Neural crest cell (in vitro differentiated cells): Measurements from ENCODE around the gene RBM27. TPM values are rescaled to one million over a fixed set of nuclear protein-coding genes. Genes with fewer than 3 reads are reported as not detected.

ENCODE experiments used
- DNase-seq: peaks from one replicate; pipeline ENCODE4 v3.0.0; 2021; ENCODE audit warnings: low read depth, mixed read lengths, low spot score
- H3K27ac Mint-ChIP-seq: one replicate; pipeline ENCODE4 v1.8.0; 2021; ENCODE audit warnings: mild to moderate bottlenecking, mixed read lengths; ENCODE audit not compliant: unreplicated experiment
- H3K27me3 Mint-ChIP-seq: 2 replicates; pipeline ENCODE4 v1.8.0; 2021; ENCODE audit warnings: low read depth, mild to moderate bottlenecking, mixed read lengths
- H3K36me3 Mint-ChIP-seq: 2 replicates; pipeline ENCODE4 v1.8.0; 2021; ENCODE audit warnings: low read depth, mild to moderate bottlenecking, mixed read lengths
- H3K4me1 Mint-ChIP-seq: 2 replicates; pipeline ENCODE4 v1.8.0; 2021; ENCODE audit warnings: mixed read lengths
- H3K4me3 Mint-ChIP-seq: one replicate; pipeline ENCODE4 v1.8.0; 2021; ENCODE audit warnings: mild to moderate bottlenecking, mixed read lengths
- H3K9me3 Mint-ChIP-seq: 2 replicates; pipeline ENCODE4 v1.8.0; 2021; ENCODE audit warnings: mixed read lengths
- total RNA-seq: library from RNA; stranded (reverse); gene quantifications from 2 replicates; pipeline ENCODE4 v1.2.1, GENCODE V29; 2021
- TF ChIP-seq, protein P1 (sequence below): fragments of 200-600 bp; sonication (generic); conservative IDR thresholded peaks from 2 replicates; pipeline ENCODE4 v1.5.0; 2021; ENCODE audit warnings: antibody characterized with exemption, mild to moderate bottlenecking

The RBM27 gene
- total RNA-seq, 1 donor from 2014 or later, result 21.8 TPM

DNA sequence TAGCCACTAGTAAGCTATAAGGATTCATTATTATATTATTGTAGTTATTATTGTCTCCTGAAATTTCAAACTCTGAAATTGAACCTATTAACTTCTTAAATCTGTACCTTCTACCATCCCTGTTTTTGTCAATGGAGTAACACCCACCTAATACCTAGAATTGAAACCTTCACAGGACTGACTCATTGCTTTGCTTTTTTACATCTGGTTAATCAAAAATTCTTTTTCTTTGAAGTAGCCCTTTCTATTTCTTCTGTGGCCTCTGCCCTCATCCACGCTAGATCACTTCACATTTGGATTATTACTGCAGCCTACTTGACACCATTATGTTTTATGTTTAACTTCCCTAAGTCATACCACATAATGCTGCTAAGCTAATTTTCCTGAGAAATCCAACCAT is 35.6 kb downstream of the RBM27 start:
- H3K27ac Mint-ChIP-seq, result no peak overlapping the region
- no peak for DNase-seq
- no peaks in the 10 kb centered on the region for H3K27me3 Mint-ChIP-seq
- H3K9me3 Mint-ChIP-seq, result no peaks in the 10 kb centered on the region
- no peaks in the 10 kb centered on the region for H3K4me1 Mint-ChIP-seq
- TF ChIP-seq, protein P1, sequence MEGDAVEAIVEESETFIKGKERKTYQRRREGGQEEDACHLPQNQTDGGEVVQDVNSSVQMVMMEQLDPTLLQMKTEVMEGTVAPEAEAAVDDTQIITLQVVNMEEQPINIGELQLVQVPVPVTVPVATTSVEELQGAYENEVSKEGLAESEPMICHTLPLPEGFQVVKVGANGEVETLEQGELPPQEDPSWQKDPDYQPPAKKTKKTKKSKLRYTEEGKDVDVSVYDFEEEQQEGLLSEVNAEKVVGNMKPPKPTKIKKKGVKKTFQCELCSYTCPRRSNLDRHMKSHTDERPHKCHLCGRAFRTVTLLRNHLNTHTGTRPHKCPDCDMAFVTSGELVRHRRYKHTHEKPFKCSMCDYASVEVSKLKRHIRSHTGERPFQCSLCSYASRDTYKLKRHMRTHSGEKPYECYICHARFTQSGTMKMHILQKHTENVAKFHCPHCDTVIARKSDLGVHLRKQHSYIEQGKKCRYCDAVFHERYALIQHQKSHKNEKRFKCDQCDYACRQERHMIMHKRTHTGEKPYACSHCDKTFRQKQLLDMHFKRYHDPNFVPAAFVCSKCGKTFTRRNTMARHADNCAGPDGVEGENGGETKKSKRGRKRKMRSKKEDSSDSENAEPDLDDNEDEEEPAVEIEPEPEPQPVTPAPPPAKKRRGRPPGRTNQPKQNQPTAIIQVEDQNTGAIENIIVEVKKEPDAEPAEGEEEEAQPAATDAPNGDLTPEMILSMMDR, result no peak
- H3K36me3 Mint-ChIP-seq, result peaks cover 13% of the 10 kb centered on the region
- H3K4me3 Mint-ChIP-seq, result no peak overlapping the region

DNA sequence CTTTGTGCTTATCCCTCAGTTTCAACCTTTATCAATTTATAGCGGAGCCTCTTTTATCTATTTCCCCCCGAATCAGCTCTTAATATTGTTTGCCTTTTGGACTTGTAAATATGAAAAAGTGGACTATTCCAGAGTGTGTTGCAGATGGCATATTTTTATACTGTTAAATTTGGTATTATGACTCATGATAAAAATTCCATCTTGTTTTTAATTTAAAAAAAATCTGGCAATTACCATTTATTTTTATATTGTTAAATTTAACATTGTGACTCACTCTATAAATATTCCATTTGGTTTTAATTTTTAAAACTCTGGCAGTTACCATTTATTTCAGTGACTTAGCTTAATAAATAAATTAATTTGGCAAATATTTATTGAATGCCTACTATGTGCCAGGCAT is 37.5 kb downstream of the RBM27 start:
- no peaks in the 10 kb centered on the region for H3K27me3 Mint-ChIP-seq
- no peak for DNase-seq
- peaks cover 17% of the 10 kb centered on the region for H3K36me3 Mint-ChIP-seq
- no peaks in the 10 kb centered on the region for H3K9me3 Mint-ChIP-seq
- H3K4me1 Mint-ChIP-seq, result no peaks in the 10 kb centered on the region
- TF ChIP-seq, protein P1, result no peak
- H3K27ac Mint-ChIP-seq, result no peak overlapping the region
- no peak overlapping the region for H3K4me3 Mint-ChIP-seq

DNA sequence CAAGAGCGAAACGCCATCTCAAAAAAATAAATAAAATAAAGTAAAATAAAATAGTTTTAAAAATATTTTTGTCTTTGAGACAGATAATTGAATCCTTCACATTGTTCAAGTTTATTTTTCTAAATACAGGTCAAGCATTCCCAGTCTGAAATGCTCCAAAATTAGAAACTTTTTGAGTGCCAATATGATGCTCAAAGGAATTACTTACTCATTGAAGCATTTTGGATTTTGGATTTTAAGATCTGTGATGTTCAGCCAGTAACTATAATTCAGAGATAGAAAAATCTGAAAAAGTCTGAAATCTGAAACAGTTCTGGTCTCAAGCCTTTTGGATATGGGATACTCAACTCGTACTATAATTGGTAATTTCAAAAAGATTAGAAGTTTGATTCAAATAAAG is 39.8 kb downstream of the RBM27 start:
- no peak for DNase-seq
- H3K9me3 Mint-ChIP-seq, result no peaks in the 10 kb centered on the region
- H3K27ac Mint-ChIP-seq, result no peak overlapping the region
- H3K27me3 Mint-ChIP-seq, result no peaks in the 10 kb centered on the region
- TF ChIP-seq, protein P1, result no peak
- H3K4me3 Mint-ChIP-seq, result no peak overlapping the region
- peaks cover 17% of the 10 kb centered on the region for H3K36me3 Mint-ChIP-seq
- H3K4me1 Mint-ChIP-seq, result no peaks in the 10 kb centered on the region

DNA sequence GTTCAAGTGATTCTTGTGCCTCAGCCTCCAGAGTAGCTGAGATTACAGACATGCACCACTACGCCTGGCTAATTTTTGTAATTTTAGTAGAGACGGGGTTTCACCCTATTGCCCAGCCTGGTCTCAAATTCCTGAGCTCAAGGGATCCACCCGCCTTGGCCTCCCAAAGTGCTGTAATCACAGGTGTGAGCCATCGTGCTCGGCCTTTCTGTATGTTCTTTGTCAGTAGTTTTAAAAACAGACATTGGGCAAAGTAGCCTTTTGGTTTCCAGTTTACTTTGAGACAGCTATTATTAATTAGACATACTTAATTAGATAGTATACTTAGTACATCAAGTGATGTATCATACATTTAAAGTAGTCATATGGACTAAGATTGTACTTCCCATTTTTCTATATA is 45.2 kb downstream of the RBM27 start:
- no peaks in the 10 kb centered on the region for H3K27me3 Mint-ChIP-seq
- peaks cover 11% of the 10 kb centered on the region for H3K36me3 Mint-ChIP-seq
- H3K9me3 Mint-ChIP-seq, result no peaks in the 10 kb centered on the region
- TF ChIP-seq, protein P1, result no peak
- no peaks in the 10 kb centered on the region for H3K4me1 Mint-ChIP-seq
- H3K4me3 Mint-ChIP-seq, result no peak overlapping the region
- H3K27ac Mint-ChIP-seq, result no peak overlapping the region
- no peak for DNase-seq

DNA sequence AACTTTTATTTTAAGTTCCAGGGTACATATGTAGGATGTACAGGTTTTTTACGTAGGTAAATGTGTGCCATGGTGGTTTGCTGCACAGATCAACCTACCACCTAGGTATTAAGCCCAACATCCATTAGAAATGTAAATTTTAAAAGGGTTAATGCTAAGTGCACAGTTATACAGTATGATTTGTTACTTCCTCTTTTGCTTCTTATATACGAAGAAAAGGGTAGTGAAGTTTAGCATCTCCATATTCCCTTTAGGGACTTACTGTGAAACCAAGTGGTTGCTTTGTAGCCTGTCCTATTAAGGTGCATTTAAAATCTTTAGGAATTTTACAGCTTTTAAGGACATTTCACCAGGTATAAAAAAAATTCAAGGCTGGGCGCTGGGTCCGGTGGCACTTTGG is 46.4 kb downstream of the RBM27 start:
- Mint-ChIP-seq H3K9me3 (no peaks in the 10 kb centered on the region), H3K27me3 (no peaks in the 10 kb centered on the region), H3K4me1 (no peaks in the 10 kb centered on the region), H3K4me3 (no peak overlapping the region), H3K36me3 (peaks cover 11% of the 10 kb centered on the region), H3K27ac (no peak overlapping the region)
- DNase-seq, result no peak
- TF ChIP-seq, protein P1, result no peak

Other genes with a start within 250 kb of the RBM27 start
- 1.8 and 3.3 TPM in 2 replicates for gene PLAC8L1, start 98.0 kb upstream of the RBM27 start, total RNA-seq
- gene LARS1, start 21.0 kb upstream of the RBM27 start, total RNA-seq, result 194 and 195 TPM in 2 replicates
- gene POU4F3, start 135.2 kb downstream of the RBM27 start, total RNA-seq, result 0.09 TPM in 1 of 2 replicates, not detected in the other
- 143 and 152 TPM in 2 replicates for gene TCERG1, start 243.7 kb downstream of the RBM27 start, total RNA-seq